Measurements from ENCODE around the gene SAMSN1. TPM values are rescaled to one million over a fixed set of nuclear protein-coding genes. Genes with fewer than 3 reads are reported as not detected.
A peak's percentile ranks its signal among the peaks of the same experiment; 100 is the strongest.

SAMSN1 gene
- total RNA-seq, 6 experiments from 2014 or later, result 1.2 to 7.4 (median 3.0) TPM

DNA sequence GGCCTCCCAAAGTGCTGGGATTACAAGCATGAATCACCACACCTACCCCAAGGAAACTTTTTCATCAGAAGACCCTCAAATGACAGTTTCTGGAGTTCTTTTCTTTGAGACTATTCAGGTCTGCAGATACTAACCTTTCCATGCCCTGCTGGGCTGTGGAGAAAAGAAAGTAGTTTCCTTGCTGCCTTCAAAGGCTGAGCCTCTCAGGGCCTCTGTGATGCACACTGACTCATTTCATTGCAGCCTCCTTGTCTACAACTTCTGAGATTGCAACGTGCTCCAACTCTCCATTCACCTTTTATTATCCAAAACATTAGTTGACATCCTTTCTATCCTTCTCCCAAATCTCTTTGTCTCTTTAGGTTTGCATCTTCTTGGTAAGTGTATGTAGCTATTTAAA, 8.8 kb upstream of the SAMSN1 start:
- no peak overlapping the region for H3K4me3 ChIP-seq
- no peaks in the 10 kb centered on the region for H3K9me3 ChIP-seq
- no peak for DNase-seq
- WGBS (ENCODE audit: insufficient coverage, low coverage, low lambda C conversion rate, missing lambda C conversion rate), result 47% methylated on average over 1 of the region's 1 CpG
- no peak for ATAC-seq
- H3K27me3 ChIP-seq, result no peaks in the 10 kb centered on the region
- H3K27ac ChIP-seq, result no peak overlapping the region
- intact Hi-C loops (cut with DNase I), result no loop called here
- no peaks in the 10 kb centered on the region for H3K36me3 ChIP-seq
- no peaks in the 10 kb centered on the region for H3K4me1 ChIP-seq
- TF ChIP-seq POLR2A (IDR thresholded peaks at IDR 0.05), result no peak
- TF ChIP-seq, protein P1, sequence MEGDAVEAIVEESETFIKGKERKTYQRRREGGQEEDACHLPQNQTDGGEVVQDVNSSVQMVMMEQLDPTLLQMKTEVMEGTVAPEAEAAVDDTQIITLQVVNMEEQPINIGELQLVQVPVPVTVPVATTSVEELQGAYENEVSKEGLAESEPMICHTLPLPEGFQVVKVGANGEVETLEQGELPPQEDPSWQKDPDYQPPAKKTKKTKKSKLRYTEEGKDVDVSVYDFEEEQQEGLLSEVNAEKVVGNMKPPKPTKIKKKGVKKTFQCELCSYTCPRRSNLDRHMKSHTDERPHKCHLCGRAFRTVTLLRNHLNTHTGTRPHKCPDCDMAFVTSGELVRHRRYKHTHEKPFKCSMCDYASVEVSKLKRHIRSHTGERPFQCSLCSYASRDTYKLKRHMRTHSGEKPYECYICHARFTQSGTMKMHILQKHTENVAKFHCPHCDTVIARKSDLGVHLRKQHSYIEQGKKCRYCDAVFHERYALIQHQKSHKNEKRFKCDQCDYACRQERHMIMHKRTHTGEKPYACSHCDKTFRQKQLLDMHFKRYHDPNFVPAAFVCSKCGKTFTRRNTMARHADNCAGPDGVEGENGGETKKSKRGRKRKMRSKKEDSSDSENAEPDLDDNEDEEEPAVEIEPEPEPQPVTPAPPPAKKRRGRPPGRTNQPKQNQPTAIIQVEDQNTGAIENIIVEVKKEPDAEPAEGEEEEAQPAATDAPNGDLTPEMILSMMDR (IDR thresholded peaks at IDR 0.05), result no peak

DNA sequence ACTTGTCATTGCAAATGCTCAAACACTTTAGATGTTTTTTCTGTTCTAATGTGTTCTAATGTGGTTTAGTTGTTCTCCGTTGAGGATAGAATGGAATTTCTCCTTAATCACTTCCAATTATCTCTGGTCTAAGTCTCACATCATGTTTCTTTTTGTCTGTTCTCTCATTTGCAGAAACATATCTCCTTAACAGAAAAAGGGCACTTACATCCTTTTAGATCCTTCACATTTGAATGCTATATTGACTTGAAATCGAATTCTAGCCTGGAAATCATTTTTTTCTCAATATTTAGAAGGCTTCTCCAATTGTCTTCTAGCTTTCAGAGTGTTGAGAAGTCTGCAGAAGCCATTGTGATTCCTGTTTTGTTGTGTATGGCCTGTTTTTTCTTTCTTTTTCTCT, 7.3 kb upstream of the SAMSN1 start:
- Histone ChIP-seq H3K36me3 (no peaks in the 10 kb centered on the region), H3K27ac (no peak overlapping the region), H3K27me3 (no peaks in the 10 kb centered on the region), H3K9me3 (no peaks in the 10 kb centered on the region), H3K4me1 (no peaks in the 10 kb centered on the region), H3K4me3 (no peak overlapping the region)
- DNase-seq (no peak), ATAC-seq (no peak)
- 58% methylated on average over 2 of the region's 2 CpGs for WGBS (ENCODE audit: insufficient coverage, low coverage, low lambda C conversion rate, missing lambda C conversion rate)
- TF ChIP-seq, protein P1 (IDR thresholded peaks at IDR 0.05), result no peak
- TF ChIP-seq POLR2A (IDR thresholded peaks at IDR 0.05), result no peak
- intact Hi-C loops (cut with DNase I), result no loop called here

GRCh38 chr21:14551741-14552140, 5.6 kb upstream of the SAMSN1 start:
- ATAC-seq (no peak), DNase-seq (no peak)
- Histone ChIP-seq H3K9me3 (no peaks in the 10 kb centered on the region), H3K36me3 (no peaks in the 10 kb centered on the region), H3K27me3 (no peaks in the 10 kb centered on the region), H3K27ac (no peak overlapping the region), H3K4me3 (no peak overlapping the region), H3K4me1 (no peaks in the 10 kb centered on the region)
- intact Hi-C loops (cut with DNase I), result no loop called here
- TF ChIP-seq, protein P1 (IDR thresholded peaks at IDR 0.05), result no peak
- no peak for TF ChIP-seq POLR2A (IDR thresholded peaks at IDR 0.05)
- WGBS (ENCODE audit: insufficient coverage, low coverage, low lambda C conversion rate, missing lambda C conversion rate), result 40% methylated on average over 2 of the region's 2 CpGs

DNA sequence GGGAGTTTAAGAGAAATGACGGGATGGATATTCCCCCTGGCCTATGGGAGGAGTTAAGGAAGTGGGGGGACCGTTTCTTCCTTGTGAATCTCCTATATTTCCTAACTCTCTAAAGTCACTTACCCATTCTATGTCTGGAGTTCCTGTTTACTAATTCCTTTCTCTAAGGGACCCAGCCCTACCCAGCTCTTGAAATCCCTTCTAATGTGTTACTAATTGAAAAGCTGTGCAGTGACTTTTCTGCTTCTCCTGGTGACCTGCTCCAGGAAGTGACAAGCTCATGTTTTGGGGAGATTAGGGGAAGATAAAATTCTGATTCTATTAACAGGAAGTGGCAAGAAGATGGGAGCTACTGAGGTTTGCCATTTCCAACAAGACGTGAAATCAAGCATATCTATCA, 4.0 kb upstream of the SAMSN1 start:
- no peaks in the 10 kb centered on the region for H3K4me1 ChIP-seq
- ATAC-seq (peak in 2 of 4 donors; percentile 24 to 33), DNase-seq (no peak)
- no peak overlapping the region for H3K27ac ChIP-seq
- TF ChIP-seq, protein P1 (IDR thresholded peaks at IDR 0.05), result no peak
- no peak for TF ChIP-seq POLR2A (IDR thresholded peaks at IDR 0.05)
- intact Hi-C loops (cut with DNase I), result no loop called here
- no peaks in the 10 kb centered on the region for H3K27me3 ChIP-seq
- H3K4me3 ChIP-seq, result no peak overlapping the region
- no peaks in the 10 kb centered on the region for H3K9me3 ChIP-seq
- WGBS (ENCODE audit: insufficient coverage, low coverage, low lambda C conversion rate, missing lambda C conversion rate), result 29% methylated on average over 3 of the region's 3 CpGs
- H3K36me3 ChIP-seq, result no peaks in the 10 kb centered on the region

DNA sequence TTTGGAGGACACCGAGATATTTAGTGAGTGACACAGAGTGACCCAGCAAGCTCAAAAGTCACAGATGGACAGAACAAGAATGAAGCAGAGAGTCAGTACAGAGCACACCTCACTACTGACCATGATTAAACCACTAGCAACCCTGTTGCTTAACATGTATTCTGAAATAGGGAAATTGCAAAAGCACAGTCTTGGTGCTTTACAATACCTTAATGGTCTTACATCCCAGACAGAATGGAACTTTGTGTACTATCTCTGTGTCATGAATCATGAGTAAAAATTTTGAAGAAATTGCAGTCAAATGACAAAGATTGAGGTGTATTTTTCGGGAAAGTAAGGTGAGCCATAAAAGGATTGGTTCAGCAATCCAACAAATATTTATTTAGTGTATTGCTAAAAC, 2.7 kb upstream of the SAMSN1 start:
- ATAC-seq (peak; percentile 43 to 62 (median 53)), DNase-seq (no peak)
- intact Hi-C loops (cut with DNase I), result no loop called here
- no peaks in the 10 kb centered on the region for H3K4me1 ChIP-seq
- H3K4me3 ChIP-seq, result no peak overlapping the region
- TF ChIP-seq, protein P1 (IDR thresholded peaks at IDR 0.05), result no peak
- no peak for TF ChIP-seq POLR2A (IDR thresholded peaks at IDR 0.05)
- H3K27me3 ChIP-seq, result no peaks in the 10 kb centered on the region
- whole genome bisulfite sequencing (ENCODE audit: insufficient coverage, low coverage, low lambda C conversion rate, missing lambda C conversion rate), result 14% methylated on average over 2 of the region's 2 CpGs
- no peaks in the 10 kb centered on the region for H3K9me3 ChIP-seq
- no peak overlapping the region for H3K27ac ChIP-seq
- no peaks in the 10 kb centered on the region for H3K36me3 ChIP-seq

Measured in right lobe of liver (tissue), 6 donors.